Measurements from ENCODE around the gene CDSN. TPM values are rescaled to one million over a fixed set of nuclear protein-coding genes. Genes with fewer than 3 reads are reported as not detected.

The CDSN gene
- total and polyA plus RNA-seq, 2 donors (not counting 1 experiment from before 2014, with no cell fraction given): not detected

DNA sequence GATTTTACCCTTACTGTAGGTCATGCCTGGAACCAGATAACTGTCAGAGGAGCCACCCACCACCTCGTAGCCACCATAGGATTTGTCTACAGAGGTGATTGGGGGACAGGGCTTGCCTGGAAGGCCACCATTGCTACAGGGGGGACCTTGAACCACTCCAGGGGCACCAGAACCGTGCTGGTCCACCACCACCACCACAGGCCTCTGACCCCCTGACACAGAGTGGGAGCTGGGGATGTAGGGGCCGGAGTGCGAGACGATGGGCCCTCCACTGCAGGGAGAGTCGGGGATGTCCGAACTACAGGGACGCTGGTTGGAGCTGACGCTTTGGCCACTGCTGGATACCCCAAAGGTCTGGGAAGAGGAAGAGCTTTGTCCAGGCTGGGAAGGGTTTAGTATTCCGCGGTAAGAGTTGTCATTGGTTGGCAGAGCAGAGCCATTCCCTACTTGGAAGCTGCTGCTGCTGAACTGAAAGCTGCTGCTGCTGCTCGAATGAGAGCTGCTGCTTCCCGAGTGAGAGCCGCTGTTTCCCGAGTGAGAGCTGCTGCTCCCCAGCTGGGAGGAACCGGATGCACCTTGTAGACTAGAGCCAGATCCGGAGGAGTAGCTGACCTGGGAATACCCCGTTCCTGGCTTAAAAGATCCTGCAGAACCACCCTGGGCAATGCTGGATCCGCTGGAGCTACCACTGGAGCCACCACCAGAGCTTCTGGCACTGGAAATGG, 3.4 kb downstream of the CDSN start:
- Histone ChIP-seq H4K20me1 (ENCODE audit: control insufficient read depth, insufficient read depth, low read length, poor library complexity, severe bottlenecking) (no peaks in the 10 kb centered on the region), H3K79me2 (ENCODE audit: control insufficient read depth, insufficient read depth, low read length) (no peaks in the 10 kb centered on the region), H3K4me1 (ENCODE audit: control insufficient read depth in 2 of 2, insufficient read depth in 2 of 2, low read length in 2 of 2) (peaks cover 0 to 6% of the 10 kb centered on the region in 2 donors), H3K4me3 (ENCODE audit: control extremely low read depth in 1 of 5, extremely low read depth in 1 of 5, insufficient read depth in 1 of 5, low read depth in 2 of 5, low read length in 4 of 5) (no peak overlapping the region), H3K27ac (ENCODE audit: low read length in 2 of 2) (no peak overlapping the region), H3K27me3 (replicated peaks in 1 of 4; ENCODE audit: control extremely low read depth in 1 of 4, control insufficient read depth in 3 of 4, insufficient read depth in 4 of 4, low read length in 3 of 4) (peaks cover 0 to 4% (median 1%) of the 10 kb centered on the region in 4 experiments), H3K36me3 (replicated peaks in 1 of 2; ENCODE audit: control extremely low read depth in 1 of 2, control insufficient read depth in 1 of 2, extremely low read depth in 1 of 2, insufficient read depth in 2 of 2, low read length in 1 of 2) (no peaks in the 10 kb centered on the region), H3K9ac (ENCODE audit: low read length) (no peak overlapping the region), H2AFZ (ENCODE audit: insufficient read depth, low read depth, low read length, poor library complexity, severe bottlenecking) (no peak overlapping the region), H3K9me3 (ENCODE audit: control extremely low read depth in 1 of 3, control insufficient read depth in 2 of 3, insufficient read depth in 1 of 3, low read length in 2 of 3) (no peaks in the 10 kb centered on the region), H3K4me2 (replicated peaks; ENCODE audit: low read depth, low read length, poor library complexity, severe bottlenecking) (no peak overlapping the region)
- Mint-ChIP-seq H3K27me3 (peaks cover 35% of the 10 kb centered on the region), H3K4me1 (peaks cover 5% of the 10 kb centered on the region), H3K27ac (no peak overlapping the region), H3K4me3 (no peak overlapping the region), H3K9me3 (ENCODE audit: insufficient read depth) (no peaks in the 10 kb centered on the region)
- 92% methylated on average over 17 of the region's 19 CpGs for WGBS (ENCODE audit: insufficient coverage)
- TF ChIP-seq EZH2 (IDR thresholded peaks at IDR 0.05; ENCODE audit: borderline replicate concordance, insufficient read depth, low read depth, low read length, poor library complexity, severe bottlenecking): no peak
- TF ChIP-seq, protein P1, sequence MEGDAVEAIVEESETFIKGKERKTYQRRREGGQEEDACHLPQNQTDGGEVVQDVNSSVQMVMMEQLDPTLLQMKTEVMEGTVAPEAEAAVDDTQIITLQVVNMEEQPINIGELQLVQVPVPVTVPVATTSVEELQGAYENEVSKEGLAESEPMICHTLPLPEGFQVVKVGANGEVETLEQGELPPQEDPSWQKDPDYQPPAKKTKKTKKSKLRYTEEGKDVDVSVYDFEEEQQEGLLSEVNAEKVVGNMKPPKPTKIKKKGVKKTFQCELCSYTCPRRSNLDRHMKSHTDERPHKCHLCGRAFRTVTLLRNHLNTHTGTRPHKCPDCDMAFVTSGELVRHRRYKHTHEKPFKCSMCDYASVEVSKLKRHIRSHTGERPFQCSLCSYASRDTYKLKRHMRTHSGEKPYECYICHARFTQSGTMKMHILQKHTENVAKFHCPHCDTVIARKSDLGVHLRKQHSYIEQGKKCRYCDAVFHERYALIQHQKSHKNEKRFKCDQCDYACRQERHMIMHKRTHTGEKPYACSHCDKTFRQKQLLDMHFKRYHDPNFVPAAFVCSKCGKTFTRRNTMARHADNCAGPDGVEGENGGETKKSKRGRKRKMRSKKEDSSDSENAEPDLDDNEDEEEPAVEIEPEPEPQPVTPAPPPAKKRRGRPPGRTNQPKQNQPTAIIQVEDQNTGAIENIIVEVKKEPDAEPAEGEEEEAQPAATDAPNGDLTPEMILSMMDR (IDR thresholded peaks at IDR 0.05): no peak
- ATAC-seq (ENCODE audit: low read depth) (no peak), DNase-seq (no peak)
- ChIA-PET CTCF (interaction anchor here (0.6 to 2.5 kb wide), 6 partner anchors 10 to 294 kb away, joined by 4 to 9 read pairs (median 5); no protein-coding TSS in a partner anchor), POLR2A (no interaction called here)
- intact Hi-C loops (cut with micrococcal nuclease): no loop called here

DNA sequence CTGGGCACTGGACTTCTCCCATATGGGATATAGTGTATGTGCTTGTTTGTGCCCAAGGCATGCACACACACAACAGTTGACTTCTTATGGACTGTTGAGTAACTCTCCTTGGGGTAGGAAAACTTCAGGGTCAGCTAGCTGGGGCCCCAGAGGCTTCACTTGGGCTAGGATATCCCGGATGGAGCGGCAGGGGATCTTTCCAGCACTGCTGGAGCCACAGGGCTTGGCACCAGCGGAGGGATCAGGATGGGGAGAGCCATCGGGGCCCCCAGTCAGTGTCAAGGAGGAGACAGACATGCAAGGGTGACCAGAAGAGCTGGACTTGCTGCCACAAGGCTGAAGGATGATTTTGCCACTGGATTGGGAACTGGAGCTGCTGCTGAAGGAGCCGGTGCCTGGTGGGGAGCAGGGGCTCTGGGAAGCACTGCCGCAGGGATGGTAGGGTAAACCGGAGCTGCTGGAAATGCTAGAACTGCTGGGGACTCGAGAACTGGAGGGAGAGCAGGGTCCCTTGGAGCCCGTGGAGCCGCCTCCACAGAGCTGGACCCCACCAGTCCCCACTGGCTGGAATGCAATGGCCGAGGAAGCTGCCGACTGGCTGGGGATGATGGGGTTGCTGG, 4.2 kb downstream of the CDSN start:
- Mint-ChIP-seq H3K27ac (no peak overlapping the region), H3K4me3 (no peak overlapping the region), H3K4me1 (peaks cover 5% of the 10 kb centered on the region), H3K27me3 (peaks cover 33% of the 10 kb centered on the region), H3K9me3 (ENCODE audit: insufficient read depth) (no peaks in the 10 kb centered on the region)
- POLR2A ChIA-PET: no interaction called here
- Histone ChIP-seq H3K27ac (ENCODE audit: low read length in 2 of 2) (no peak overlapping the region), H3K79me2 (ENCODE audit: control insufficient read depth, insufficient read depth, low read length) (no peaks in the 10 kb centered on the region), H2AFZ (ENCODE audit: insufficient read depth, low read depth, low read length, poor library complexity, severe bottlenecking) (no peak overlapping the region), H3K36me3 (replicated peaks in 1 of 2; ENCODE audit: control extremely low read depth in 1 of 2, control insufficient read depth in 1 of 2, extremely low read depth in 1 of 2, insufficient read depth in 2 of 2, low read length in 1 of 2) (no peaks in the 10 kb centered on the region), H3K4me3 (ENCODE audit: control extremely low read depth in 1 of 5, extremely low read depth in 1 of 5, insufficient read depth in 1 of 5, low read depth in 2 of 5, low read length in 4 of 5) (no peak overlapping the region), H3K9ac (ENCODE audit: low read length) (no peak overlapping the region), H3K4me2 (replicated peaks; ENCODE audit: low read depth, low read length, poor library complexity, severe bottlenecking) (no peak overlapping the region), H3K4me1 (ENCODE audit: control insufficient read depth in 2 of 2, insufficient read depth in 2 of 2, low read length in 2 of 2) (peaks cover 0 to 6% of the 10 kb centered on the region in 2 donors), H3K27me3 (replicated peaks in 1 of 4; ENCODE audit: control extremely low read depth in 1 of 4, control insufficient read depth in 3 of 4, insufficient read depth in 4 of 4, low read length in 3 of 4) (peaks cover 0 to 3% (median 0%) of the 10 kb centered on the region in 4 experiments), H3K9me3 (ENCODE audit: control extremely low read depth in 1 of 3, control insufficient read depth in 2 of 3, insufficient read depth in 1 of 3, low read length in 2 of 3) (no peaks in the 10 kb centered on the region), H4K20me1 (ENCODE audit: control insufficient read depth, insufficient read depth, low read length, poor library complexity, severe bottlenecking) (no peaks in the 10 kb centered on the region)
- 85% methylated on average over 10 of the region's 12 CpGs for WGBS (ENCODE audit: insufficient coverage)
- CTCF ChIA-PET: interaction anchor here (0.6 to 2.5 kb wide), 6 partner anchors 10 to 293 kb away, joined by 4 to 9 read pairs (median 5); no protein-coding TSS in a partner anchor
- no peak for DNase-seq
- ATAC-seq (ENCODE audit: low read depth): no peak
- TF ChIP-seq, protein P1 (IDR thresholded peaks at IDR 0.05): no peak
- no peak for TF ChIP-seq EZH2 (IDR thresholded peaks at IDR 0.05; ENCODE audit: borderline replicate concordance, insufficient read depth, low read depth, low read length, poor library complexity, severe bottlenecking)
- intact Hi-C loops (cut with micrococcal nuclease): no loop called here
